Stimulated activated CD8-positive, alpha-beta memory T cell treated with anti-CD3 and anti-CD28 coated beads, Interleukin-7, amount 100 ng/mL, for 48 hours (primary cell): ENCODE results near the gene UBR3.
"Not testable (repeated sequence)": the region's sequence is repeated elsewhere in the genome, so short reads cannot be mapped to it uniquely, and the experiment has no call there.

Experiments used
- DNase-seq, 2 donors: peaks; one replicate each; pipeline ENCODE4 v3.0.0-alpha.2; 2020; ENCODE audit warnings: low read depth in 1 of 2; ENCODE audit errors: extremely low read depth in 1 of 2

UBR3 gene

GRCh38 chr2:169867579-169867978 is 40.3 kb downstream of the UBR3 start:
- no peak for DNase-seq

DNA sequence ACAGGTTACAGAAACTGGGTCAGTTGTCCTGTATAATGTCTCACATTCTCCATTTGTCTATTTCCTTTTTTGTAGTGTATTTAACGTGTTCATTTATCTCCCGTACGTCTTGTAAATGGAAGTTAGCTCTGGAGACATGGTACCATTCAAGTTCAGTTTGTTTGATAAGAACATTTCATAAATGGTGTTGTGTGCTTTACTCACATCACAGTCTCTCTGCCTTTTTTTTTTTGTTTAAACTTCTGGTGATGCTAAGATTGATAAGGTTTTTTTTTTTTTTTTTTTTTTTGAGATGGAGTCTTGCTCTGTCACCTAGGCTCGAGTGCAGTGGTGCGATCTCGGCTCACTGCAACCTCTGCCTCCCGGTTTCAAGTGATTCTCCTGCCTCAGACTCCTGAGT is 41.7 kb downstream of the UBR3 start:
- DNase-seq: no peak

DNA sequence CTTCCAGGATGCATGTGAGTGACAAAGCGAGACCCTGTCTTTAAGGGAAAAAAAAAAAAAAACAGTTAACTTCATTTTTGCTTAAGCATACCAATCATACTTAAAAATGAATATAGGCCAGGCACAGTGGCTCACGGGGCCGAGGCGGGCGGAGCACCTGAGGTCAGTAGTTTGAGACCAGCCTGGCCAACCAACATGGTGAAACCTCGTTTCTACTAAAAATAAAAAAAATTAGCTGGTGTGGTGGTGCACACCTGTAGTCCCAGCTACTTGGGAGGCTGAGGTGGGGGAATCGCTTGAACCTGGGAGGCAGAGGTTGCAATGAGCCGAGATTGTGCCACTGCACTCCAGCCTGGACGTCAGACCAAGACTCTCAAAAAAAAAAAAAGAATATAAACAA is 44.1 kb downstream of the UBR3 start:
- not testable (repeated sequence) for DNase-seq

- DNase-seq: no peak
Observed at GRCh38 chr2:169871994-169872393, 44.7 kb downstream of the UBR3 start.

DNA sequence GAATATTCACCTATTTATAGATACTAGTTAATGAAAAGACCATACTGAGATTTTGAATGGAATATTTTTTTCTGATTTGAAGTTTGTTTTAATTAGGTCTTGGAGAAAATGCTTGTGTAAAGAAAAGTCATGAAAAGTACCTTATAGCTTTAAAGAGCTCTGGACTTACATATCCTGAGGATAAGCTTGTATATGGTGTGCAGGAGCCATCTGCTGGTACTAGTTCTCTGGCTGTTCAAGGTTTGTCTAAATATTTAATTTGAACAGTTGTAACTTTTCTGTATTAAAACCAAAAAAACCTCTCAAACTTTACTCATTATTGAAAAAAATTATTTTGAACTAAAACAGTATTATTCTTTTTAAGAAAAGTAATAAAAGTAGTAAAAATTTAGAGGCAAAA is 50.1 kb downstream of the UBR3 start:
- no peak for DNase-seq

- DNase-seq: no peak
Observed at GRCh38 chr2:169887120-169887519, 59.9 kb downstream of the UBR3 start.

DNA sequence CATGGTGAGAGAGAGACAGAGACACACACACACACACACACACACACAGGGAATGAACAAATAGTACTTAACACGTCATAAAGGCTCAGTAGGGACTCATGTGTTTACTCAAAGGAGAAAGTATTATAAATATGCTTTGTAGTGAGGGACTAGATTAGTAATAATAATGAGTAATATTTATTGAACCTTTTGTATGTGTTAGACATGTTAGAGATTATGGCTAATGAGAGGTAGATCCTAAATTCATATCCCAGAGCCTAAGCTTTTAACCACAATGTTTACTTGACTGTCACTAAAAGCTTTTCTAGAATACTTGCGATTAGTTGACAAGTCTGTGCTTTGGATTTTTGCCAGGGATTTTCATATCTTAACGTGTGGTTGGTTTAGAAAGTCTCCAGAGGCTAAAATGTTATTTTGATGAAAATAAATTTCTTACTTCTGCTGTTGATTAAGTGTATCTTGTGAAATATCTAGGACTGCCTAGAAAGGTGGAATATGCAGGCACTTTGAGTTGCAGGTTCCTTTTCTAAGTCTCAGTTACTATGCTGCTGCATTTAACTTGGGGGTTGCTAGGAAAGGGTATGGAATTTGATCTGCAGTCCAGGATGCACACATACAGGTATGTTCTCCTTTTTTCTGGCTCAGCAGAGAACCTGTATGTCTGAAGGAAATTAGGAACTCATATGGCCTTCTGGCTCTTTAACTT is 64.5 kb downstream of the UBR3 start:
- no peak for DNase-seq

- no peak for DNase-seq
Observed at GRCh38 chr2:169892951-169893350, 65.7 kb downstream of the UBR3 start.

GRCh38 chr2:169895294-169895985 is 68.2 kb downstream of the UBR3 start:
- no peak for DNase-seq

- DNase-seq: no peak
Observed at GRCh38 chr2:169897834-169898233, 70.6 kb downstream of the UBR3 start.

GRCh38 chr2:169900103-169900502 is 72.8 kb downstream of the UBR3 start:
- not testable (repeated sequence) for DNase-seq

- DNase-seq: no peak
Observed at GRCh38 chr2:169900686-169901085, 73.4 kb downstream of the UBR3 start.

DNA sequence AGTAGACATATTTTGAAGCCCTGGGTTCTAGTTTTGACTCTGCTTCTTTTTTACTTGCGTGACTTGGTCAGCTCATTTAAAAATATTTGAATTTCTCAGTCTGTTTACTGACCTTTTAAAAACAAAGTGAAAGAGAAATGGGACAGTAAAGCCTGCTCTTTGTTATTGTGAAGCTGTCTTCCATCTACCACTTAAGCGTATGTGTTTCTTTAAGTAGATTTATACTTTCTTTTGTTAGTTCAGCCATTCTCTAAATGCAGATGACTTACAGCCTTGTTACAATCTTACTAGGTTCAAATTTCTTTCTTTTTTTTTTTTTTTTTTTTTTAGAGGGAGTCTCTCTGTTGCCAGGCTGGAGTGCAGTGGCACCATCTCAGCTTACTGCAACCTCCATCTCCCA is 79.5 kb downstream of the UBR3 start:
- no peak for DNase-seq

- no peak for DNase-seq
Observed at GRCh38 chr2:169909376-169909775, 82.1 kb downstream of the UBR3 start.

DNA sequence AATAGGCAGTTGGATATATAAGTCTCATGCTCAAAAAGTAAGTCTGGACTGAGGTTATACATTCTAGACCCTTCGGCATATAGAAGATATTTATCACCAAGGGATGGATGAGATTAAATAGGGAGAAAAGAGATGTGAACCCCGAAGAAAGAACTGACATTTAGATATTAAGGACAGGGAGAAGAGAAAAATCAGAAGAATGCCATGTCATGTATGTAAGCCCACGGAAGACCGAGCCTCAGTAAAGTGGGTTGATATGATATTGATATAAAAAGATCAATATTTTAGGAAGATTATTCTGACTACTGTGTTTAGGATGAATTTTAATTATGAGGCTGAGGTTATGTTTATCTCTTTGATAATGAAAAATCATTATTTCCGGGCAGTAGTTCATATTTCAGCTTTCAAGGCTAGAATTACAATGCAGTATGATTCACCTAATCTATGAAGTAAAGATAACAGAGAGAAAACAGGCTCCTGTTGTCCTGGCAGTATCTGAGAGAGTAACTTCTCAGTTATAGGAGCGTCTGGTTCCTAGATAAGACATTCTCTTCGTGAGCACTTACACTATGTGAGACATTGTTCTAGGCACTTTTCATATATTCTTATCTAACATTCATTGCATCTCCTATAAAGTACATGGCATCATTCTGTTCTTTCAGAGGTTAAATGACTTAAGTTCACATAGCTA is 83.0 kb downstream of the UBR3 start:
- DNase-seq: no peak

DNA sequence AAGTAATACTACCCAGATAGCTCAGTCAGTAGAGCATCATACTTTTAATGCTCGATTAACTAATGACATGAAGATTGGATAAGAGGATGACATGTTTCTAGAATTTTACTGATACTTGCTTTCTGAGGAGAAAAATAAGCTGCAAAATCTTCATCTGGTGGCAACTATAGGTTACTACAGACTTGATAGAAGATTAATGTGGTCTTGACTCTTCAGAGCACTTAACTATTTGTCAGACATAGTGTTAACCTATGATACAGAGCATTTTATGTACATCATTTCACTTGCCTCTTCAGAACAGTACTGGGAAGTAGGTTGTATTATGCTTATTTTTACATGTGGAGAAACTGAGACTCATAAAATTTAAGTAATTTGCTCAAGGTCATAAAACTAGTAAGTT is 83.9 kb downstream of the UBR3 start:
- DNase-seq: no peak

- no peak for DNase-seq
Observed at GRCh38 chr2:169916623-169917022, 89.4 kb downstream of the UBR3 start.

- no peak for DNase-seq
Observed at GRCh38 chr2:169923977-169924376, 96.7 kb downstream of the UBR3 start.

DNA sequence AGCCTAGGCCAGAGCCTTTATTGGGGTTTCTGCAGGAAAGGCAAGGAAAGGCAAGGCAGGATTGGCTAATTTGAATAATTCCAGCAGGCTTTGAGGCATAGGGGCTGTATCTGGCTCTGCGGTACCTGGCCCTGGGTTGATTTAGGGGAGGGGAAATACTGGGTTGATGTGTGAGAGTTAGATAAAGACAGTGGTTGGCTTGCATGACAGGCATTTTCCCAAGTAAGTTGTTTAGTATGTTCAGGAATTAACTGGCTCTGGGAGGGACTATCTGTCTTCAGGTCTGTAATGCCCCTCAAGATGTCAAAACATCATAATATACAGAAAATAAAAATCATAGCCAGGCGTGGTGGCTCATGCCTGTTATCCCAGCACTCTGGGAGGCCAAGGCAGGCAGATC is 98.7 kb downstream of the UBR3 start:
- DNase-seq: no peak

- DNase-seq: no peak
Observed at GRCh38 chr2:169928463-169928864, 101.2 kb downstream of the UBR3 start.

- no peak for DNase-seq
Observed at GRCh38 chr2:169933124-169933711, 106.0 kb downstream of the UBR3 start.

DNA sequence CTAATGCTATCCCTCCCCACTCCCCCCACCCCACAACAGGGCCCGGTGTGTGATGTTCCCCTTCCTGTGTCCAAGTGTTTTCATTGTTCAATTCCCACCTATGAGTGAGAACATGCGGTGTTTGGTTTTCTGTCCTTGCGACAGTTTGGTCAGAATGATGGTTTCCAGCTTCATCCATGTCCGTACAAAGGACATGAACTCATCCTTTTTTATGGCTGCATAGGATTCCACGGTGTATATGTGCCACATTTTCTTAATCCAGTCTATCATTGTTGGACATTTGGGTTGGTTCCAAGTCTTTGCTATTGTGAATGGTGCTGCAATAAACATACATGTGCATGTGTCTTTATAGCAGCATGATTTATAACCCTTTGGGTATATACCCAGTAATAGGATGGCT is 109.4 kb downstream of the UBR3 start:
- not testable (repeated sequence) for DNase-seq
